Measurements from ENCODE around the gene DXO.

Gene DXO

GRCh38 chr6:31928672-31928939 lies 43.3 kb downstream of the DXO start:
- H3K9me2 ChIP-seq (replicated peaks; ENCODE audit: insufficient read depth, low read length), result no peaks in the 10 kb centered on the region
- TF ChIP-seq, protein P1, sequence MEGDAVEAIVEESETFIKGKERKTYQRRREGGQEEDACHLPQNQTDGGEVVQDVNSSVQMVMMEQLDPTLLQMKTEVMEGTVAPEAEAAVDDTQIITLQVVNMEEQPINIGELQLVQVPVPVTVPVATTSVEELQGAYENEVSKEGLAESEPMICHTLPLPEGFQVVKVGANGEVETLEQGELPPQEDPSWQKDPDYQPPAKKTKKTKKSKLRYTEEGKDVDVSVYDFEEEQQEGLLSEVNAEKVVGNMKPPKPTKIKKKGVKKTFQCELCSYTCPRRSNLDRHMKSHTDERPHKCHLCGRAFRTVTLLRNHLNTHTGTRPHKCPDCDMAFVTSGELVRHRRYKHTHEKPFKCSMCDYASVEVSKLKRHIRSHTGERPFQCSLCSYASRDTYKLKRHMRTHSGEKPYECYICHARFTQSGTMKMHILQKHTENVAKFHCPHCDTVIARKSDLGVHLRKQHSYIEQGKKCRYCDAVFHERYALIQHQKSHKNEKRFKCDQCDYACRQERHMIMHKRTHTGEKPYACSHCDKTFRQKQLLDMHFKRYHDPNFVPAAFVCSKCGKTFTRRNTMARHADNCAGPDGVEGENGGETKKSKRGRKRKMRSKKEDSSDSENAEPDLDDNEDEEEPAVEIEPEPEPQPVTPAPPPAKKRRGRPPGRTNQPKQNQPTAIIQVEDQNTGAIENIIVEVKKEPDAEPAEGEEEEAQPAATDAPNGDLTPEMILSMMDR (IDR thresholded peaks at IDR 0.05; ENCODE audit: insufficient read depth, low read length, poor library complexity, severe bottlenecking), result no peak
- no peak for TF ChIP-seq EZH2phosphoT487 (conservative IDR thresholded peaks at IDR 0.05; ENCODE audit: low read length)
- no peaks in the 10 kb centered on the region for H4K20me1 ChIP-seq (ENCODE audit: low read depth, low read length)
- H3K79me2 ChIP-seq (ENCODE audit: insufficient read depth, low read length), result no peaks in the 10 kb centered on the region
- H3K9ac ChIP-seq (ENCODE audit: low read length), result no peak overlapping the region
- H3K4me3 ChIP-seq (ENCODE audit: insufficient read depth, low read length, poor library complexity, severe bottlenecking), result no peak overlapping the region
- H3K36me3 ChIP-seq (ENCODE audit: low read length), result no peaks in the 10 kb centered on the region
- H3K9me3 ChIP-seq (ENCODE audit: insufficient read depth, low read length), result no peaks in the 10 kb centered on the region
- no peaks in the 10 kb centered on the region for H3K27me3 ChIP-seq (ENCODE audit: low read length)
- no peak overlapping the region for H2AFZ ChIP-seq (ENCODE audit: low read depth, low read length, severe bottlenecking)
- no peak overlapping the region for H3K4me2 ChIP-seq (ENCODE audit: low read depth, low read length, poor library complexity, severe bottlenecking)
- H3F3A ChIP-seq (ENCODE audit: insufficient read depth), result no peaks in the 10 kb centered on the region
- no peak overlapping the region for H3K27ac ChIP-seq (ENCODE audit: low read depth, low read length)

- H3K9me3 ChIP-seq (ENCODE audit: insufficient read depth, low read length), result no peaks in the 10 kb centered on the region
- H3F3A ChIP-seq (ENCODE audit: insufficient read depth), result no peaks in the 10 kb centered on the region
- H4K20me1 ChIP-seq (ENCODE audit: low read depth, low read length), result no peaks in the 10 kb centered on the region
- no peak overlapping the region for H2AFZ ChIP-seq (ENCODE audit: low read depth, low read length, severe bottlenecking)
- no peak overlapping the region for H3K4me3 ChIP-seq (ENCODE audit: insufficient read depth, low read length, poor library complexity, severe bottlenecking)
- no peaks in the 10 kb centered on the region for H3K9me2 ChIP-seq (replicated peaks; ENCODE audit: insufficient read depth, low read length)
- H3K9ac ChIP-seq (ENCODE audit: low read length), result no peak overlapping the region
- H3K27me3 ChIP-seq (ENCODE audit: low read length), result no peaks in the 10 kb centered on the region
- no peaks in the 10 kb centered on the region for H3K36me3 ChIP-seq (ENCODE audit: low read length)
- TF ChIP-seq, protein P1 (IDR thresholded peaks at IDR 0.05; ENCODE audit: insufficient read depth, low read length, poor library complexity, severe bottlenecking), result no peak
- TF ChIP-seq EZH2phosphoT487 (conservative IDR thresholded peaks at IDR 0.05; ENCODE audit: low read length), result no peak
- H3K27ac ChIP-seq (ENCODE audit: low read depth, low read length), result no peak overlapping the region
- H3K79me2 ChIP-seq (ENCODE audit: insufficient read depth, low read length), result no peaks in the 10 kb centered on the region
- no peak overlapping the region for H3K4me2 ChIP-seq (ENCODE audit: low read depth, low read length, poor library complexity, severe bottlenecking)
These were observed 43.9 kb downstream of the DXO start for GRCh38 chr6:31927863-31928671.

GRCh38 chr6:31927242-31927862 lies 44.6 kb downstream of the DXO start, which contains the start of gene C2:
C2 (plus strand) TSS chr6:31927717; CDS start chr6:31927753, 36 bp downstream.
- TF ChIP-seq, protein P1 (IDR thresholded peaks at IDR 0.05; ENCODE audit: insufficient read depth, low read length, poor library complexity, severe bottlenecking), result no peak
- TF ChIP-seq EZH2phosphoT487 (conservative IDR thresholded peaks at IDR 0.05; ENCODE audit: low read length), result no peak
- Histone ChIP-seq H3K4me2 (ENCODE audit: low read depth, low read length, poor library complexity, severe bottlenecking) (no peak within 1 kb of the TSS), H3F3A (ENCODE audit: insufficient read depth) (no peaks in the 10 kb centered on the region), H3K27ac (ENCODE audit: low read depth, low read length) (no peak within 1 kb of the TSS), H3K79me2 (ENCODE audit: insufficient read depth, low read length) (no peaks in the 10 kb centered on the region), H3K27me3 (ENCODE audit: low read length) (no peaks in the 10 kb centered on the region), H3K9ac (ENCODE audit: low read length) (no peak within 1 kb of the TSS), H4K20me1 (ENCODE audit: low read depth, low read length) (no peaks in the 10 kb centered on the region), H3K4me3 (ENCODE audit: insufficient read depth, low read length, poor library complexity, severe bottlenecking) (no peak within 1 kb of the TSS), H3K9me2 (replicated peaks; ENCODE audit: insufficient read depth, low read length) (no peaks in the 10 kb centered on the region), H3K9me3 (ENCODE audit: insufficient read depth, low read length) (no peaks in the 10 kb centered on the region), H2AFZ (ENCODE audit: low read depth, low read length, severe bottlenecking) (no peak within 1 kb of the TSS), H3K36me3 (ENCODE audit: low read length) (no peaks in the 10 kb centered on the region)

All from SU-DHL-6 (cell line).